HEK293 (cell line): Measurements from ENCODE around the gene TMEM100.

Source experiments
- CTCF ChIA-PET: fragments of 350-600 bp; formaldehyde crosslinking; extraction: SDS; loops from one replicate; lab custom pipeline; 2021; ENCODE audit warnings: antibody characterized with exemption; lab: Yijun Ruan, JAX
- POLR2A ChIA-PET: fragments of 300-600 bp; formaldehyde crosslinking; extraction: SDS; loops from one replicate; lab custom pipeline; 2020; ENCODE audit warnings: antibody characterized with exemption, inconsistent platforms; lab: Yijun Ruan, JAX
- H3K27ac ChIP-seq: fragments of 200-500 bp; sonication (Bioruptor generic); 2 replicates; pipeline ENCODE4 v1.5.1; 2014; ENCODE audit warnings: low read depth, low read length, control low read depth, inconsistent platforms; ENCODE audit errors: extremely low read depth
- H3K36me3 ChIP-seq, 2 experiments: fragments of 200-500 bp in 1 of 2; sonication (Bioruptor generic) in 1 of 2; 1 replicate in 1 of 2; 2 replicates in 1 of 2; pipeline ENCODE4 v1.5.1; 2014 to 2017; ENCODE audit warnings: inconsistent platforms in 2 of 2, low read length in 2 of 2; ENCODE audit not compliant: control insufficient read depth in 2 of 2, insufficient read depth in 1 of 2
- H3K4me1 ChIP-seq: fragments of 200-500 bp; sonication (Bioruptor generic); 2 replicates; pipeline ENCODE4 v1.5.1; 2014; ENCODE audit warnings: mild to moderate bottlenecking, low read length, inconsistent platforms; ENCODE audit not compliant: control insufficient read depth, insufficient read depth
- H3K4me3 ChIP-seq: 2 replicates; pipeline ENCODE4 v1.5.1; 2011; ENCODE audit warnings: low read depth, mild to moderate bottlenecking, control low read depth, low read length, moderate library complexity
- H3K9me3 ChIP-seq: fragments of 200-500 bp; sonication (Bioruptor generic); 2 replicates; pipeline ENCODE4 v1.5.1; 2014; ENCODE audit warnings: low read depth, low read length, inconsistent platforms; ENCODE audit not compliant: control insufficient read depth, insufficient read depth
- BCL11A ChIP-seq: fragments of 450-650 bp; formaldehyde crosslinking; IDR thresholded peaks from 2 replicates; pipeline ENCODE4 v1.5.1; 2016; ENCODE audit warnings: low read depth, missing biosample characterization, missing genetic modification characterization
- OVOL3 ChIP-seq: fragments of 450-650 bp; formaldehyde crosslinking; IDR thresholded peaks from 2 replicates; pipeline ENCODE4 v1.5.1; 2016; ENCODE audit warnings: missing biosample characterization, missing genetic modification characterization
- PRDM1 ChIP-seq: fragments of 450-650 bp; formaldehyde crosslinking; IDR thresholded peaks from 2 replicates; pipeline ENCODE4; 2016; ENCODE audit warnings: missing biosample characterization, missing genetic modification characterization
- PRDM10 ChIP-seq: fragments of 450-650 bp; formaldehyde crosslinking; IDR thresholded peaks from 2 replicates; pipeline ENCODE4 v1.5.1; 2016; ENCODE audit warnings: missing biosample characterization, missing genetic modification characterization
- RBAK ChIP-seq: fragments of 450-650 bp; formaldehyde crosslinking; IDR thresholded peaks from 2 replicates; pipeline ENCODE4 v1.5.1; 2016; ENCODE audit warnings: missing biosample characterization, missing genetic modification characterization
- ZBTB8A ChIP-seq: fragments of 450-650 bp; formaldehyde crosslinking; IDR thresholded peaks from 2 replicates; pipeline ENCODE4 v1.5.1; 2016; ENCODE audit warnings: missing biosample characterization, missing genetic modification characterization
- ZIC2 ChIP-seq: fragments of 450-650 bp; formaldehyde crosslinking; IDR thresholded peaks from 2 replicates; pipeline ENCODE4 v1.5.1; 2016; ENCODE audit warnings: missing biosample characterization, missing genetic modification characterization
- ZNF10 ChIP-seq: fragments of 450-650 bp; formaldehyde crosslinking; IDR thresholded peaks from 2 replicates; pipeline ENCODE4 v1.5.1; 2017; ENCODE audit warnings: missing biosample characterization, missing genetic modification characterization
- ZNF114 ChIP-seq: fragments of 450-650 bp; formaldehyde crosslinking; IDR thresholded peaks from 2 replicates; pipeline ENCODE4 v1.5.0; 2017; ENCODE audit warnings: missing biosample characterization, missing genetic modification characterization
- ZNF138 ChIP-seq: fragments of 450-650 bp; formaldehyde crosslinking; IDR thresholded peaks from 2 replicates; pipeline ENCODE4 v1.5.1; 2016; ENCODE audit warnings: missing biosample characterization, missing genetic modification characterization, borderline replicate concordance
- ZNF174 ChIP-seq: fragments of 450-650 bp; formaldehyde crosslinking; IDR thresholded peaks from 2 replicates; pipeline ENCODE4 v1.5.0; 2017; ENCODE audit warnings: missing biosample characterization, mild to moderate bottlenecking, missing genetic modification characterization
- ZNF175 ChIP-seq: fragments of 450-650 bp; formaldehyde crosslinking; IDR thresholded peaks from 2 replicates; pipeline ENCODE4 v1.5.1; 2016; ENCODE audit warnings: missing biosample characterization, missing genetic modification characterization
- ZNF266 ChIP-seq: fragments of 450-650 bp; formaldehyde crosslinking; IDR thresholded peaks from 2 replicates; pipeline ENCODE4 v1.5.1; 2016; ENCODE audit warnings: missing biosample characterization, missing genetic modification characterization, low read depth
- ZNF302 ChIP-seq: fragments of 450-650 bp; formaldehyde crosslinking; IDR thresholded peaks from 2 replicates; pipeline ENCODE4 v1.5.1; 2016; ENCODE audit warnings: missing biosample characterization, missing genetic modification characterization, low read depth
- ZNF404 ChIP-seq: fragments of 450-650 bp; formaldehyde crosslinking; IDR thresholded peaks from 2 replicates; pipeline ENCODE4 v1.5.1; 2017; ENCODE audit warnings: missing biosample characterization, missing genetic modification characterization
- ZNF488 ChIP-seq: fragments of 450-650 bp; formaldehyde crosslinking; IDR thresholded peaks from 2 replicates; pipeline ENCODE4 v1.5.1; 2016; ENCODE audit warnings: missing biosample characterization, missing genetic modification characterization
- ZNF558 ChIP-seq: fragments of 450-650 bp; formaldehyde crosslinking; IDR thresholded peaks from 2 replicates; pipeline ENCODE4 v1.5.1; 2016; ENCODE audit warnings: missing biosample characterization, missing genetic modification characterization
- ZNF571 ChIP-seq: fragments of 450-650 bp; formaldehyde crosslinking; IDR thresholded peaks from 2 replicates; pipeline ENCODE4 v1.5.0; 2017; ENCODE audit warnings: missing biosample characterization, missing genetic modification characterization
- ZNF654 ChIP-seq: fragments of 450-650 bp; formaldehyde crosslinking; IDR thresholded peaks from 2 replicates; pipeline ENCODE4 v1.5.1; 2016; ENCODE audit warnings: low read depth, missing biosample characterization, missing genetic modification characterization
- ZSCAN18 ChIP-seq: fragments of 450-650 bp; formaldehyde crosslinking; IDR thresholded peaks from 2 replicates; pipeline ENCODE4 v1.5.1; 2016; ENCODE audit warnings: missing biosample characterization, missing genetic modification characterization
- ZSCAN23 ChIP-seq: fragments of 450-650 bp; formaldehyde crosslinking; IDR thresholded peaks from 2 replicates; pipeline ENCODE4 v1.5.1; 2016; ENCODE audit warnings: missing biosample characterization, missing genetic modification characterization
- ZXDB ChIP-seq: fragments of 450-650 bp; formaldehyde crosslinking; IDR thresholded peaks from 2 replicates; pipeline ENCODE4 v1.5.1; 2016; ENCODE audit warnings: missing biosample characterization, missing genetic modification characterization
- TF ChIP-seq, protein P1 (sequence below): fragments of 450-650 bp; formaldehyde crosslinking; conservative IDR thresholded peaks from 2 replicates; pipeline ENCODE4 v1.5.1; 2016; ENCODE audit warnings: low read depth, missing biosample characterization, missing genetic modification characterization
- TF ChIP-seq, protein P2 (sequence below): fragments of 450-650 bp; formaldehyde crosslinking; IDR thresholded peaks from 2 replicates; pipeline ENCODE4 v1.5.1; 2016; ENCODE audit warnings: missing biosample characterization, missing genetic modification characterization

TMEM100 gene

GRCh38 chr17:55749985-55750384 is 27.3 kb upstream of the TMEM100 start:
- TF ChIP-seq PRDM10 (no peak), ZNF558 (tag by site-specific recombination) (no peak), ZSCAN18 (tag by site-specific recombination) (no peak), ZNF404 (tag by site-specific recombination) (no peak), ZNF302 (tag by site-specific recombination) (no peak), ZNF488 (tag by site-specific recombination) (no peak), RBAK (no peak), BCL11A (tag by site-specific recombination) (no peak), ZNF266 (tag by site-specific recombination) (no peak), PRDM1 (tag by site-specific recombination) (no peak), ZSCAN23 (no peak), ZNF175 (tag by site-specific recombination) (no peak), ZNF138 (tag by site-specific recombination) (no peak), OVOL3 (no peak), ZNF571 (tag by site-specific recombination) (no peak)
- TF ChIP-seq, protein P1, sequence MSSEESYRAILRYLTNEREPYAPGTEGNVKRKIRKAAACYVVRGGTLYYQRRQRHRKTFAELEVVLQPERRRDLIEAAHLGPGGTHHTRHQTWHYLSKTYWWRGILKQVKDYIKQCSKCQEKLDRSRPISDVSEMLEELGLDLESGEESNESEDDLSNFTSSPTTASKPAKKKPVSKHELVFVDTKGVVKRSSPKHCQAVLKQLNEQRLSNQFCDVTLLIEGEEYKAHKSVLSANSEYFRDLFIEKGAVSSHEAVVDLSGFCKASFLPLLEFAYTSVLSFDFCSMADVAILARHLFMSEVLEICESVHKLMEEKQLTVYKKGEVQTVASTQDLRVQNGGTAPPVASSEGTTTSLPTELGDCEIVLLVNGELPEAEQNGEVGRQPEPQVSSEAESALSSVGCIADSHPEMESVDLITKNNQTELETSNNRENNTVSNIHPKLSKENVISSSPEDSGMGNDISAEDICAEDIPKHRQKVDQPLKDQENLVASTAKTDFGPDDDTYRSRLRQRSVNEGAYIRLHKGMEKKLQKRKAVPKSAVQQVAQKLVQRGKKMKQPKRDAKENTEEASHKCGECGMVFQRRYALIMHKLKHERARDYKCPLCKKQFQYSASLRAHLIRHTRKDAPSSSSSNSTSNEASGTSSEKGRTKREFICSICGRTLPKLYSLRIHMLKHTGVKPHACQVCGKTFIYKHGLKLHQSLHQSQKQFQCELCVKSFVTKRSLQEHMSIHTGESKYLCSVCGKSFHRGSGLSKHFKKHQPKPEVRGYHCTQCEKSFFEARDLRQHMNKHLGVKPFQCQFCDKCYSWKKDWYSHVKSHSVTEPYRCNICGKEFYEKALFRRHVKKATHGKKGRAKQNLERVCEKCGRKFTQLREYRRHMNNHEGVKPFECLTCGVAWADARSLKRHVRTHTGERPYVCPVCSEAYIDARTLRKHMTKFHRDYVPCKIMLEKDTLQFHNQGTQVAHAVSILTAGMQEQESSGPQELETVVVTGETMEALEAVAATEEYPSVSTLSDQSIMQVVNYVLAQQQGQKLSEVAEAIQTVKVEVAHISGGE (tag by site-specific recombination), result no peak
- Histone ChIP-seq H3K36me3 (peaks cover 0 to 16% of the 10 kb centered on the region in 2 experiments; a peak in 1 of 3 replicates), H3K27ac (no peak overlapping the region), H3K4me3 (no peak overlapping the region), H3K9me3 (no peaks in the 10 kb centered on the region), H3K4me1 (peaks cover 7% of the 10 kb centered on the region; the same call in 1 of the 2 replicates)
- ChIA-PET CTCF (interaction anchor here (0.6 to 5.0 kb wide), 5 partner anchors 14 to 410 kb away, joined by 3 to 46 read pairs (median 4); no protein-coding TSS in a partner anchor), POLR2A (interaction anchor here (0.6 to 2.0 kb wide), 7 partner anchors 9 to 119 kb away, joined by 5 to 22 read pairs (median 16); partner anchors contain the start of gene TMEM100)

GRCh38 chr17:55748841-55749240 is 26.2 kb upstream of the TMEM100 start:
- no peak overlapping the region for H3K27ac ChIP-seq
- no peak overlapping the region for H3K4me3 ChIP-seq
- ChIA-PET POLR2A (no interaction called here), CTCF (interaction anchor here (1.2 to 5.0 kb wide), 2 partner anchors 13 to 222 kb away, joined by 3 to 46 read pairs; no protein-coding TSS in a partner anchor)
- peaks cover 0 to 9% of the 10 kb centered on the region in 2 experiments; a peak in 1 of 3 replicates for H3K36me3 ChIP-seq
- no peaks in the 10 kb centered on the region for H3K9me3 ChIP-seq
- H3K4me1 ChIP-seq, result peaks cover 7% of the 10 kb centered on the region; the same call in 1 of the 2 replicates
- TF ChIP-seq, protein P2, sequence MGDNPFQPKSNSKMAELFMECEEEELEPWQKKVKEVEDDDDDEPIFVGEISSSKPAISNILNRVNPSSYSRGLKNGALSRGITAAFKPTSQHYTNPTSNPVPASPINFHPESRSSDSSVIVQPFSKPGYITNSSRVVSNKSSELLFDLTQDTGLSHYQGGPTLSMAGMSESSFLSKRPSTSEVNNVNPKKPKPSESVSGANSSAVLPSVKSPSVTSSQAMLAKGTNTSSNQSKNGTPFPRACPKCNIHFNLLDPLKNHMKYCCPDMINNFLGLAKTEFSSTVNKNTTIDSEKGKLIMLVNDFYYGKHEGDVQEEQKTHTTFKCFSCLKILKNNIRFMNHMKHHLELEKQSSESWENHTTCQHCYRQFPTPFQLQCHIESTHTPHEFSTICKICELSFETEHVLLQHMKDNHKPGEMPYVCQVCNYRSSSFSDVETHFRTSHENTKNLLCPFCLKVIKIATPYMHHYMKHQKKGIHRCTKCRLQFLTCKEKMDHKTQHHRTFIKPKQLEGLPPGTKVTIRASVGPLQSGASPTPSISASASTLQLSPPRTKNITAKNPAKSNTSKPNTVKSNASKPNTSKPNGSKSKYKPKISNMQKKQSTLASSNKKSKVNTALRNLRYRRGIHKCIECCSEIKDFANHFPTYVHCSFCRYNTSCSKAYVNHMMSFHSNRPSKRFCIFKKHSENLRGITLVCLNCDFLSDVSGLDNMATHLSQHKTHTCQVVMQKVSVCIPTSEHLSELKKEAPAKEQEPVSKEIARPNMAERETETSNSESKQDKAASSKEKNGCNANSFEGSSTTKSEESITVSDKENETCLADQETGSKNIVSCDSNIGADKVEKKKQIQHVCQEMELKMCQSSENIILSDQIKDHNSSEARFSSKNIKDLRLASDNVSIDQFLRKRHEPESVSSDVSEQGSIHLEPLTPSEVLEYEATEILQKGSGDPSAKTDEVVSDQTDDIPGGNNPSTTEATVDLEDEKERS (tag by site-specific recombination), result no peak
- TF ChIP-seq ZNF10 (tag by site-specific recombination) (no peak), ZIC2 (tag by site-specific recombination) (no peak), ZBTB8A (no peak), ZXDB (no peak), ZNF114 (tag by site-specific recombination) (no peak), ZNF174 (tag by site-specific recombination) (no peak), ZNF654 (no peak)
